ENCODE measurements around the gene MARK3.

DNA sequence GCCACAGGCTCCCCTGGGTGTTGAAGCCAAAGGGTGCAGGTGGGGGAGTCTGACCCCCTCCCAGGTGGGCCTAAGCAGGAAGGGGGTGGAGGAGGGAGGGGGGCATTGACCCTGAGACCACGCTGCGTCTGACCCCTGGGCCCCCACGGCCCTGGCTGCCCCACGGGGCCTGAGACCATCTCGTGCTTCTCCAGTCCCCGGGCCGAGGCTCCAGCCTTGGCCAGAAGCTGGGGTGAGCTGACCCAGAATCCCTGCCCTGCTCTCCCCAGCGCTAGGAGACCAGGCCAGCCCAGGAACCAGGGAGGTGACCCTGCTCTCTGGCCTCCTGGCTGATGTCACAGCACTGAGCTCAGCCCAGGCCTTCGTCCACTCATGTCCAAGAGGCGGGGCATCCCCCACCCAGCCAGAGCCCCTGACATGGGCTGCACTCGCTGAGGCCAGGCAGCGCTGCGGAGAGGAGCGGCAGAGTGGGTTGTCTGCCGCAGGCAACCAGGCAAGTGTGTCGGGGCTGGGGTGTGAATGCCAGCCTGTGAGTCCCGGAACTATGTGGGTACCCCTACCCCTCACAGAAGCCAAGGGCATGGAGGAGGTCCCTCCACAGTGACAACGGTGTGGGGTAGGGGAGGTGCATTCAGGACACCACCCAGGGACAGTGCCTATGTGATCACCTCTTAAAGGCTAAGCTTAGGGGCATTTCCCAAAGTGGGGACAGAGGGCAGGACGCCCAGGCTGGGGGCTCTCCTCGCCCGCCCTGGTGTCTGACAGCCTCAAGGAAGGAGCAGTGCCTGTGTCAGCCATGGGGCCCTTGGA is 150.1 kb downstream of the MARK3 start:
- TF ChIP-seq, protein P1, sequence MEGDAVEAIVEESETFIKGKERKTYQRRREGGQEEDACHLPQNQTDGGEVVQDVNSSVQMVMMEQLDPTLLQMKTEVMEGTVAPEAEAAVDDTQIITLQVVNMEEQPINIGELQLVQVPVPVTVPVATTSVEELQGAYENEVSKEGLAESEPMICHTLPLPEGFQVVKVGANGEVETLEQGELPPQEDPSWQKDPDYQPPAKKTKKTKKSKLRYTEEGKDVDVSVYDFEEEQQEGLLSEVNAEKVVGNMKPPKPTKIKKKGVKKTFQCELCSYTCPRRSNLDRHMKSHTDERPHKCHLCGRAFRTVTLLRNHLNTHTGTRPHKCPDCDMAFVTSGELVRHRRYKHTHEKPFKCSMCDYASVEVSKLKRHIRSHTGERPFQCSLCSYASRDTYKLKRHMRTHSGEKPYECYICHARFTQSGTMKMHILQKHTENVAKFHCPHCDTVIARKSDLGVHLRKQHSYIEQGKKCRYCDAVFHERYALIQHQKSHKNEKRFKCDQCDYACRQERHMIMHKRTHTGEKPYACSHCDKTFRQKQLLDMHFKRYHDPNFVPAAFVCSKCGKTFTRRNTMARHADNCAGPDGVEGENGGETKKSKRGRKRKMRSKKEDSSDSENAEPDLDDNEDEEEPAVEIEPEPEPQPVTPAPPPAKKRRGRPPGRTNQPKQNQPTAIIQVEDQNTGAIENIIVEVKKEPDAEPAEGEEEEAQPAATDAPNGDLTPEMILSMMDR (conservative IDR thresholded peaks at IDR 0.05; ENCODE audit: low read depth, low read length) = no peak
- TF ChIP-seq POLR2A (IDR thresholded peaks at IDR 0.05; ENCODE audit: low read depth, low read length) (no peak), RAD21 (IDR thresholded peaks at IDR 0.05; ENCODE audit: low read length) (no peak)

Measured in IMR-90 (cell line).